Stimulated activated naive CD8-positive, alpha-beta T cell treated with anti-CD3 and anti-CD28 coated beads, Interleukin-15, Interleukin-2, amounts not matched to agents 100 U/mL and 50 U/mL, for 24 hours (primary cell): ENCODE results near the gene DCDC2C.

Source experiments
- ATAC-seq: fragments of 150-1000 bp; cut with Tn5 transposase; one replicate; pipeline ENCODE4 v1.10.0; 2021
- DNase-seq: peaks from one replicate; pipeline ENCODE4 v3.0.0; 2021

The DCDC2C gene

GRCh38 chr2:3827673-3828575, 124.5 kb downstream of the DCDC2C start:
- no peak for ATAC-seq
- DNase-seq, result peak; percentile 11

GRCh38 chr2:3830796-3831195, 127.4 kb downstream of the DCDC2C start:
- no peak for ATAC-seq
- DNase-seq, result no peak

GRCh38 chr2:3837086-3837485, 133.7 kb downstream of the DCDC2C start:
- no peak for DNase-seq
- no peak for ATAC-seq

- ATAC-seq (no peak), DNase-seq (no peak)
Measured at GRCh38 chr2:3838348-3838747, 135.0 kb downstream of the DCDC2C start.

GRCh38 chr2:3839476-3839875, 136.1 kb downstream of the DCDC2C start:
- no peak for DNase-seq
- no peak for ATAC-seq

- DNase-seq (no peak), ATAC-seq (no peak)
Measured at GRCh38 chr2:3840611-3841155, 137.3 kb downstream of the DCDC2C start.

GRCh38 chr2:3847397-3848052, 144.2 kb downstream of the DCDC2C start:
- DNase-seq (no peak), ATAC-seq (no peak)

- ATAC-seq, result no peak
- no peak for DNase-seq
Measured at GRCh38 chr2:3848776-3849175, 145.4 kb downstream of the DCDC2C start.

GRCh38 chr2:3849213-3849612, 145.8 kb downstream of the DCDC2C start:
- DNase-seq, result no peak
- ATAC-seq, result no peak

- ATAC-seq (no peak), DNase-seq (no peak)
Measured at GRCh38 chr2:3857576-3857975, 154.2 kb downstream of the DCDC2C start.

- no peak for ATAC-seq
Measured at GRCh38 chr2:3864943-3865865, 161.8 kb downstream of the DCDC2C start.

GRCh38 chr2:3867469-3867868, 164.1 kb downstream of the DCDC2C start:
- DNase-seq, result no peak
- ATAC-seq, result no peak

More at GRCh38 chr2:3864943-3865865, 161.8 kb downstream of the DCDC2C start:
- DNase-seq, result no peak

GRCh38 chr2:3868012-3868805, 164.8 kb downstream of the DCDC2C start:
- DNase-seq (no peak), ATAC-seq (no peak)

- ATAC-seq (no peak), DNase-seq (no peak)
Measured at GRCh38 chr2:3870222-3870621, 166.8 kb downstream of the DCDC2C start.

- no peak for ATAC-seq
- DNase-seq, result no peak
Measured at GRCh38 chr2:3871002-3871401, 167.6 kb downstream of the DCDC2C start.

- DNase-seq (no peak), ATAC-seq (no peak)
Measured at GRCh38 chr2:3872451-3872850, 169.1 kb downstream of the DCDC2C start.

- DNase-seq (no peak), ATAC-seq (no peak)
Measured at GRCh38 chr2:3873899-3874298, 170.5 kb downstream of the DCDC2C start.

GRCh38 chr2:3876221-3876620, 172.8 kb downstream of the DCDC2C start:
- DNase-seq, result no peak

GRCh38 chr2:3876685-3877084, 173.3 kb downstream of the DCDC2C start:
- ATAC-seq (no peak), DNase-seq (no peak)

More at GRCh38 chr2:3876221-3876620, 172.8 kb downstream of the DCDC2C start:
- no peak for ATAC-seq

- ATAC-seq (no peak), DNase-seq (no peak)
Measured at GRCh38 chr2:3885629-3886628, 182.6 kb downstream of the DCDC2C start.
